ENCODE results near the gene CDHR1. TPM values are rescaled to one million over a fixed set of nuclear protein-coding genes. Genes with fewer than 3 reads are reported as not detected.

CDHR1 gene
- total RNA-seq, 4 donors from 2014 or later, result 6.7 to 15.0 (median 12.2) TPM

- 19 to 56% methylated on average over 1 to 2 of the region's 2 CpGs for WGBS, 2 donors
- peak within 1 kb of the TSS; percentile 31 to 53 (median 38) for H3K4me3 ChIP-seq
- TF ChIP-seq CTCF (IDR thresholded peaks at IDR 0.05) (no peak), POLR2A (IDR thresholded peaks at IDR 0.05) (peak in 1 of 4 donors; percentile 19)
- no peak for DNase-seq
- H3K36me3 ChIP-seq, result peaks cover 0 to 13% (median 0%) of the 10 kb centered on the region in 3 donors
- H3K27me3 ChIP-seq, result no peaks in the 10 kb centered on the region
- no peaks in the 10 kb centered on the region for H3K9me3 ChIP-seq
- H3K4me1 ChIP-seq, result peaks cover 21 to 76% (median 35%) of the 10 kb centered on the region in 3 donors
- H3K27ac ChIP-seq, result peak within 1 kb of the TSS; percentile 84 to 90 (median 88)
- intact Hi-C loops (cut with DNase I), result no loop called here
These were observed 20.8 kb upstream of the CDHR1 start, which contains the start of gene GPR15LG for GRCh38 chr10:84173501-84173929. GPR15LG (plus strand) TSS chr10:84173801; CDS start chr10:84173852, 51 bp downstream.

- H3K9me3 ChIP-seq, result no peaks in the 10 kb centered on the region
- no peak for TF ChIP-seq POLR2A (IDR thresholded peaks at IDR 0.05)
- TF ChIP-seq CTCF (IDR thresholded peaks at IDR 0.05), result no peak
- WGBS, 2 donors, result 74 to 91% methylated on average over 6 of the region's 6 CpGs
- H3K4me3 ChIP-seq, result peak overlapping the region; percentile 31 to 53 (median 38)
- peaks cover 21 to 82% (median 35%) of the 10 kb centered on the region in 3 donors for H3K4me1 ChIP-seq
- H3K27me3 ChIP-seq, result no peaks in the 10 kb centered on the region
- H3K27ac ChIP-seq, result peak overlapping the region in 3 of 4 donors; percentile 73 to 89 (median 86)
- peaks cover 0 to 13% (median 0%) of the 10 kb centered on the region in 3 donors for H3K36me3 ChIP-seq
- intact Hi-C loops (cut with DNase I), result no loop called here
- DNase-seq, result no peak
These were observed 18.9 kb upstream of the CDHR1 start for GRCh38 chr10:84175436-84175835.

GRCh38 chr10:84176351-84176750, 18.0 kb upstream of the CDHR1 start:
- Histone ChIP-seq H3K4me1 (peaks cover 21 to 90% (median 35%) of the 10 kb centered on the region in 3 donors), H3K27me3 (no peaks in the 10 kb centered on the region), H3K4me3 (no peak overlapping the region), H3K27ac (peak overlapping the region; percentile 18 to 89 (median 80)), H3K9me3 (no peaks in the 10 kb centered on the region), H3K36me3 (peaks cover 0 to 13% (median 0%) of the 10 kb centered on the region in 3 donors)
- no peak for TF ChIP-seq POLR2A (IDR thresholded peaks at IDR 0.05)
- TF ChIP-seq CTCF (IDR thresholded peaks at IDR 0.05), result no peak
- intact Hi-C loops (cut with DNase I), result no loop called here
- 43 to 55% methylated on average over 2 to 4 of the region's 4 CpGs for WGBS, 2 donors
- no peak for DNase-seq

GRCh38 chr10:84176836-84177474, 17.4 kb upstream of the CDHR1 start:
- intact Hi-C loops (cut with DNase I), result no loop called here
- Histone ChIP-seq H3K4me1 (peaks cover 21 to 90% (median 35%) of the 10 kb centered on the region in 3 donors), H3K36me3 (peaks cover 0 to 13% (median 0%) of the 10 kb centered on the region in 3 donors), H3K4me3 (no peak overlapping the region), H3K9me3 (no peaks in the 10 kb centered on the region), H3K27me3 (no peaks in the 10 kb centered on the region), H3K27ac (peak overlapping the region; percentile 72 to 89 (median 80))
- DNase-seq, result no peak
- TF ChIP-seq POLR2A (IDR thresholded peaks at IDR 0.05) (no peak), CTCF (IDR thresholded peaks at IDR 0.05) (no peak)
- WGBS, 2 donors, result 67 to 100% methylated on average over 2 to 3 of the region's 4 CpGs

- 35 to 66% methylated on average over 3 to 5 of the region's 8 CpGs for WGBS, 2 donors
- peaks cover 0 to 13% (median 0%) of the 10 kb centered on the region in 3 donors for H3K36me3 ChIP-seq
- H3K27ac ChIP-seq, result peak overlapping the region; percentile 72 to 89 (median 80)
- intact Hi-C loops (cut with DNase I), result no loop called here
- H3K4me1 ChIP-seq, result peaks cover 17 to 84% (median 32%) of the 10 kb centered on the region in 3 donors
- H3K4me3 ChIP-seq, result no peak overlapping the region
- no peaks in the 10 kb centered on the region for H3K27me3 ChIP-seq
- DNase-seq, result no peak
- no peaks in the 10 kb centered on the region for H3K9me3 ChIP-seq
- TF ChIP-seq CTCF (IDR thresholded peaks at IDR 0.05), result no peak
- no peak for TF ChIP-seq POLR2A (IDR thresholded peaks at IDR 0.05)
These were observed 16.7 kb upstream of the CDHR1 start for GRCh38 chr10:84177541-84178141.
